Fibroblast of lung (primary cell): ENCODE data around the gene PMEPA1. TPM values are rescaled to one million over a fixed set of nuclear protein-coding genes. Genes with fewer than 3 reads are reported as not detected.

Source experiments
- DNase-seq, 2 donors: peaks; one replicate each; pipeline versions ENCODE4 v3.0.0 to v3.0.0-alpha.2; 2010; ENCODE audit warnings: low read depth in 2 of 2
- H2AFZ ChIP-seq: 2 replicates; pipeline ENCODE4 v1.5.1; 2012; ENCODE audit warnings: low read length, control low read depth, inconsistent platforms
- H3K27ac ChIP-seq: 2 replicates; pipeline ENCODE4 v1.5.1; 2011; ENCODE audit warnings: low read length, control low read depth; ENCODE audit not compliant: insufficient read depth
- H3K27me3 ChIP-seq: 2 replicates; pipeline ENCODE4 v1.5.1; 2011; ENCODE audit warnings: mild to moderate bottlenecking, low read length; ENCODE audit not compliant: control insufficient read depth, insufficient read depth
- H3K36me3 ChIP-seq: 2 replicates; pipeline ENCODE4 v1.5.1; 2011; ENCODE audit warnings: low read length; ENCODE audit not compliant: control insufficient read depth, insufficient read depth
- H3K4me1 ChIP-seq: 2 replicates; pipeline ENCODE4 v1.5.1; 2011; ENCODE audit warnings: low read length; ENCODE audit not compliant: control insufficient read depth, insufficient read depth; ENCODE audit errors: extremely low read depth
- H3K4me2 ChIP-seq: 2 replicates; pipeline ENCODE4 v1.5.1; 2011; ENCODE audit warnings: low read length, control low read depth; ENCODE audit not compliant: insufficient read depth; ENCODE audit errors: extremely low read depth
- H3K4me3 ChIP-seq, 4 experiments: fragments of 200-600 bp in 1 of 4; sonication (generic) in 1 of 4; replicated peaks in 1 of 4; 2 replicates each; pipeline ENCODE4 v1.5.1; 2011 to 2016; ENCODE audit warnings: low read length in 4 of 4, low read depth in 3 of 4, mild to moderate bottlenecking in 3 of 4, control low read depth in 2 of 4, inconsistent platforms in 1 of 4, mixed read lengths in 1 of 4; ENCODE audit not compliant: insufficient read depth in 1 of 4; ENCODE audit errors: control extremely low read depth in 1 of 4
- H3K79me2 ChIP-seq: 2 replicates; pipeline ENCODE4 v1.5.1; 2012; ENCODE audit warnings: mild to moderate bottlenecking, low read length, inconsistent platforms; ENCODE audit not compliant: control insufficient read depth, insufficient read depth
- H3K9ac ChIP-seq: 2 replicates; pipeline ENCODE4 v1.5.1; 2011; ENCODE audit warnings: mild to moderate bottlenecking, low read length, control low read depth; ENCODE audit not compliant: insufficient read depth
- H3K9me3 ChIP-seq: 2 replicates; pipeline ENCODE4 v1.5.1; 2012; ENCODE audit warnings: low read depth, low read length; ENCODE audit not compliant: control insufficient read depth, insufficient read depth
- H4K20me1 ChIP-seq: 2 replicates; pipeline ENCODE4 v1.5.1; 2011; ENCODE audit warnings: low read length; ENCODE audit not compliant: control insufficient read depth, insufficient read depth; ENCODE audit errors: extremely low read depth
- EZH2 ChIP-seq: IDR thresholded peaks from 2 replicates; pipeline ENCODE4 v1.5.1; 2012; ENCODE audit warnings: low read length, control low read depth, mild to moderate bottlenecking; ENCODE audit errors: missing control alignments
- polyA plus RNA-seq, 2 donors: library from polyadenylated mRNA; depleted of rRNA in 1 of 2; stranded (reverse) in 1 of 2; unstranded in 1 of 2; fragments of >200 nt; gene quantifications; 2 replicates each; pipeline ENCODE4 v1.2.1, GENCODE V29; 2011 to 2012; ENCODE audit warnings: missing spikeins in 1 of 2
- total RNA-seq: library from RNA; depleted of rRNA; stranded (reverse); fragments of >200 nt; gene quantifications from 2 replicates; pipeline ENCODE4 v1.2.1, GENCODE V29; 2014
- TF ChIP-seq, protein P1 (sequence below), 2 donors: IDR thresholded peaks in 1 of 2; conservative IDR thresholded peaks in 1 of 2; 1 replicate in 1 of 2; 2 replicates in 1 of 2; pipeline ENCODE4 v1.5.1; 2011 to 2012; ENCODE audit warnings: low read length in 2 of 2, control low read depth in 1 of 2, inconsistent platforms in 1 of 2, low read depth in 1 of 2, mild to moderate bottlenecking in 1 of 2

PMEPA1 gene
- total and polyA plus RNA-seq, 2 donors (not counting 1 experiment from before 2014, with no cell fraction given) = 0.19 to 0.33 TPM

GRCh38 chr20:57671662-57672061 is 38.2 kb downstream of the PMEPA1 start:
- TF ChIP-seq, protein P1, sequence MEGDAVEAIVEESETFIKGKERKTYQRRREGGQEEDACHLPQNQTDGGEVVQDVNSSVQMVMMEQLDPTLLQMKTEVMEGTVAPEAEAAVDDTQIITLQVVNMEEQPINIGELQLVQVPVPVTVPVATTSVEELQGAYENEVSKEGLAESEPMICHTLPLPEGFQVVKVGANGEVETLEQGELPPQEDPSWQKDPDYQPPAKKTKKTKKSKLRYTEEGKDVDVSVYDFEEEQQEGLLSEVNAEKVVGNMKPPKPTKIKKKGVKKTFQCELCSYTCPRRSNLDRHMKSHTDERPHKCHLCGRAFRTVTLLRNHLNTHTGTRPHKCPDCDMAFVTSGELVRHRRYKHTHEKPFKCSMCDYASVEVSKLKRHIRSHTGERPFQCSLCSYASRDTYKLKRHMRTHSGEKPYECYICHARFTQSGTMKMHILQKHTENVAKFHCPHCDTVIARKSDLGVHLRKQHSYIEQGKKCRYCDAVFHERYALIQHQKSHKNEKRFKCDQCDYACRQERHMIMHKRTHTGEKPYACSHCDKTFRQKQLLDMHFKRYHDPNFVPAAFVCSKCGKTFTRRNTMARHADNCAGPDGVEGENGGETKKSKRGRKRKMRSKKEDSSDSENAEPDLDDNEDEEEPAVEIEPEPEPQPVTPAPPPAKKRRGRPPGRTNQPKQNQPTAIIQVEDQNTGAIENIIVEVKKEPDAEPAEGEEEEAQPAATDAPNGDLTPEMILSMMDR (conservative IDR thresholded peaks at IDR 0.05 in 1 of 2, IDR thresholded peaks at IDR 0.05 in 1 of 2; ENCODE audit: low read depth in 1 of 2, low read length in 2 of 2) = peak in 1 of 2 donors; percentile 6
- TF ChIP-seq EZH2 = no peak
- Histone ChIP-seq H3K4me3 (no peak overlapping the region), H3K79me2 (no peaks in the 10 kb centered on the region), H3K27ac (no peak overlapping the region), H2AFZ (no peak overlapping the region), H3K9me3 (no peaks in the 10 kb centered on the region), H3K4me2 (no peak overlapping the region), H4K20me1 (no peaks in the 10 kb centered on the region), H3K36me3 (no peaks in the 10 kb centered on the region), H3K9ac (no peak overlapping the region), H3K4me1 (no peaks in the 10 kb centered on the region), H3K27me3 (no peaks in the 10 kb centered on the region)
- DNase-seq = no peak

DNA sequence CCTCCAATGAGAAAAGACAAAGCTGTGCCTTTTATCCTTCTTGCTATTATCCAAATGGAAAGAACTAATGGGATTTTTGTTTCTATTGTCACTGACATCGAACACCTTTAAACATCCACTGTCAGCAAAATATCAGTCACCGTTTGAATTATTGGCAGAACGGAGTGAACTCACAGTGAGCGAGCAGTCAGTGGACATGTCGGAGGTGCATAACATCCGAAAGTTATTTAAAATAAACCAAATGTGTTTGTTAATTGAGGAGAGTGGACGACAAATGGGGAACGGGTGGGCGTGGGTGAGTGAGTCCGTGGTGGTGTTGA is 38.8 kb downstream of the PMEPA1 start:
- Histone ChIP-seq H3K9me3 (no peaks in the 10 kb centered on the region), H2AFZ (no peak overlapping the region), H3K9ac (no peak overlapping the region), H3K4me2 (no peak overlapping the region), H3K36me3 (no peaks in the 10 kb centered on the region), H3K27me3 (no peaks in the 10 kb centered on the region), H3K27ac (no peak overlapping the region), H3K4me1 (no peaks in the 10 kb centered on the region), H3K79me2 (no peaks in the 10 kb centered on the region), H4K20me1 (no peaks in the 10 kb centered on the region), H3K4me3 (no peak overlapping the region)
- no peak for TF ChIP-seq EZH2
- TF ChIP-seq, protein P1 (conservative IDR thresholded peaks at IDR 0.05 in 1 of 2, IDR thresholded peaks at IDR 0.05 in 1 of 2; ENCODE audit: low read depth in 1 of 2, low read length in 2 of 2) = no peak
- DNase-seq = no peak

GRCh38 chr20:57670288-57671071 is 39.3 kb downstream of the PMEPA1 start:
- Histone ChIP-seq H3K79me2 (no peaks in the 10 kb centered on the region), H3K27me3 (no peaks in the 10 kb centered on the region), H3K9me3 (no peaks in the 10 kb centered on the region), H3K9ac (no peak overlapping the region), H3K4me3 (no peak overlapping the region), H3K36me3 (no peaks in the 10 kb centered on the region), H3K27ac (no peak overlapping the region), H2AFZ (no peak overlapping the region), H3K4me1 (no peaks in the 10 kb centered on the region), H4K20me1 (no peaks in the 10 kb centered on the region), H3K4me2 (no peak overlapping the region)
- DNase-seq = no peak
- no peak for TF ChIP-seq EZH2
- TF ChIP-seq, protein P1 (conservative IDR thresholded peaks at IDR 0.05 in 1 of 2, IDR thresholded peaks at IDR 0.05 in 1 of 2; ENCODE audit: low read depth in 1 of 2, low read length in 2 of 2) = no peak
